Measurements from ENCODE around the gene REEP3.
"Not testable (repeated sequence)": the region's sequence is repeated elsewhere in the genome, so short reads cannot be mapped to it uniquely, and the experiment has no call there.

The REEP3 gene

DNA sequence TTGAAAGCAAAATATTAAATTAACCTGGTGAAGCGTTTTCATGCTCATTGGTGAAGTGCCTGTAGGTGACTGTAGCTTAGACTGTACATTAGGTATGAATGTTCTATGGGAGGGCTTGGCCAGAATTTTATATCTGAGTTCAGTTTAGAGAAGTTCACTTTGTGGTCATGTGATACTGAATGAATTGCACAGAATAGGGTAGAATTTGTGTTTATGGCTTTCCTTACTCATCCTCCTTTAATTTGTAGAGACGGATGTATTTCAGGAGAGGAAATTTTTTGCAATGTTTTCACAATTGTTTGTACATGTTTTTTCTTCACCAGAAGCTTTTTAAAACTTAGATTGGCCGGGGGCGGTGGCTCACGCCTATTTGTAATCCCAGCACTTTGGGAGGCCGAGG lies 32.3 kb downstream of the REEP3 start:
- DNase-seq, result no peak

DNA sequence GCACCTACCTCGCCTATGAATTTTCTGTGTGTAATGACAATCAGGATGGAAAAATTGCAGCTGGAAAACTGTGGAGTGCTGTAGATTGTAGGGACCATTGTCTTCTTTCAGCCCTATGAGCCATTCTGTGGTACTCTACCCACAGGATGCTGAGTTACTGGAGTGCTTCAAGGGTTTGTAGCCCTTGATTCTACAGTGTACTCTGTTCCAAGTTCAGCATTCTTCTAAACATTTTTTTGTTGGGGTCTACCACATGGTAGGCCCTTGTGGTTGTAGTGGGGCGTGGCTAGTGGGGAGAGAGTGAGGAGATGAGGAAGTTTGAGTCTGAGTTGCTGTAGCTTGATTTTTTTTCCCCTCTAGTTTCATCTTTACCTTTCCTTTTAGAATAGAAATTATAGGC lies 33.5 kb downstream of the REEP3 start:
- no peak for DNase-seq

DNA sequence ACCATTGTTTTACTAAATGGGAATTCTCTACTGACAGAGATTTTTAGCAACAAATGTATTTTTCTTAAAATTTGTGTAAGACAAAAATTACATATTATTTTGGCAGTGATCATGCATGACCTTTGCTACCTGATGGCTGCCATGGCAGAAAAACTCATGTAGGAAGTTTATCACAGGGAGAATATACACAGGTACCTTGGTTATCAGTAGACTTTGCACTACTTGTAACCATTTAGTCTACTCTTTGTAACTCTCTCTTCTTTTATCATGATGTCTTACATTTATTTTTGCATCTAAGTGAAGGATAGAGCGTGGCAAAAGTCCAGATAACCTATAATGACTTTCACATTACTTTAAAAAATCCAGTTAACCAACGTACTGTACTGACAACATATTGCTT lies 34.1 kb downstream of the REEP3 start:
- no peak for DNase-seq

DNA sequence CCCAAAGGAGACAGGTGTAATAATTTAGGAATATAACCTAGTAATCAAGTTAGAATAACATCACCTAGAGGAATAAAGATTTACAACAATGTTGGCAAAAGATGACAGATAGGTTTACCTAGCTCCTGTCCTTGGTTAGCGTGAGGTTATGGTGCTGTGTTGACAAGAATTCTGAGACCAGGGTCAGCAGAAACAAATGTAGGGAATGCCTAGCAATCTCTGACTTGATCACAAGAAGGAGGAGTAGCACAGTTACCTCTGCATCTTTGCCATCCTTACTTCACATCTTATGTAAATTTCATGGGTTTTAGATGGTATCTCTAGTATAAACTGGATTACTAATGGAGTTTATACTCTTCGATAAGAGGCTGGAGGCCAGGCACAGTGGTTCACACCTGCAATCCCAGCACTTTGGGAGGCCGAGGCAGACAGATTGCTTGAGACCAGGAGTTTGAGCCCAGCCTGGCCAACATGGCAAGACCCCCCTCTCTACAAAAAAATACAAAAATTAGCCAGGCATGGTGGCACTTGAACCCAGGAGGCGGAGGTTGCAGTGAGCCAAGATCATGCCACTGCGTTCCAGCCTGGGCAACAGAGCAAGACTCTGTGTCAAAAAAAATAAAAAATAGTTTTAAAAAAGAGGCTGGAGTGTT lies 37.1 kb downstream of the REEP3 start:
- no peak for DNase-seq

DNA sequence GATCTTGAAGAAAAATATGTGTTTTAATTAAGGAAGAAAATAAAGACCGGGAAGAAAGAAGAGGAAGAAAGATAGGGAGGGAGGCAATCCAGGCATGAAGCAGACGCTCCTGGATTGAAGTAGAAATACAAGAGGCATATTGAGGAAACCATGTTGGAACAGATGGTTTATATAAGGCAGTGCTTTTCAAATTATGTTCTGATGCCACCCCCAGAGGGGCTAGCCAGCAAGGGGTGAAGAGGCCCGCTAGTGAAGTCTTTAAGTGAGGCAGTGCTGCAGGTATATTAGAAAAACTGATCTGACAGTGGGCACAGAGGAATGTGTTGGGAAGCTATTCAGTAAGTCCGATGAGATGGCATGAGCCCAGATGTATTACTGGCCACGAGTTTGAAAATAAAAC lies 40.1 kb downstream of the REEP3 start:
- no peak for DNase-seq

DNA sequence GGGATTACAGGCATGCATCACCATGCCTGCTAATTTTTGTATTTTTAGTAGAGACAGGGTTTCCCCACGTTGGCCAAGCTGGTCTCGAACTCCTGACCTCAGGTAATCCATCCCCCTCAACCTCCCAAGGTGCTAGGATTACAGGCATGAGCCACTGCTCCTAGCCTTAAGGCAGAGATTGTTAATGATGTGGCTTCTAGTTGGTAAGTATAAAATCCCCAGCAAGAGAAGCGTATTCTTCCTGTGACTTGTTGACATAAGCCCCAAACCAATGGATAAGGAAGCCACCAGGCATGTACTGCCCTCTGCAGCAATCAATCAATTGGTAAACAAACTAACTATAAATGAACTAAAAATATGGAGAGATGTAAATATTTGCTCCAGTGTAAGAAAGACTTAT lies 41.2 kb downstream of the REEP3 start:
- no peak for DNase-seq

DNA sequence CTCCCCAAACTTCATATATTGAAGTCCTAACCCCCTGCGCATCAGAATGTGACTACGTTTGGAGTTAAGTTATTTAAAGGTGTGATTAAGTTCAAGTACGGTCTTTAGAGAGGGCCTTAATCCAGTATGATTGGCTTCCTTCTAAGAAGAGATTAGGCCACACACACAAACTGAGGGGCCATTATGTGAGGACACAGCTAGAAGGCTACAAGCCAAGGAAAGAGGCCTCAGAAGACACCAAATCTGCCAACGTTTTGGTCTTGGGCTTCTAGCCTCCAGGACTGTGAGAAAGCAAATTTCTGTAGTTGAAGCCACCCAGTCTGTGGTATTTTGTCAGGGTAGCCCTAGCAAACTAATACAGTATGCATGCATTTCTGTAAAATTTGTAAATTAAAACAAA lies 41.7 kb downstream of the REEP3 start:
- no peak for DNase-seq

DNA sequence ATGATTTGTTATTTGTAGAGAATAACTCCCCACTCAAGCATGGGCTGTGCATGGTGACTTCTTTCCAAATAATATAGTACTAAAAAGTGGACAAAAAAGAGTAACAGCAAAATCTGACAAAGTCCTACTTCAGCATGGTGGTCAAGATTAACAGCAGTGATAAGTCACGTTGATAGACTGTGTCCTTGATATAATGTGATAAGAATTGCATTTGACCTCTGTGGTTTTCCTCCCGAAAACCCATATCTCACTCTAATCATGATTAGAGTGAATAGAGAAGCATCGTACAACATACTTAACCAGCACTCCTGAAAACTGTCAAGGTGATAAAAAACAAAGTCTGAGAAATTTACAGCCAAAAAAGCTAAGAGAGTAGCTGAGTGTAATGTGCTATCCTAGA lies 42.4 kb downstream of the REEP3 start:
- no peak for DNase-seq

DNA sequence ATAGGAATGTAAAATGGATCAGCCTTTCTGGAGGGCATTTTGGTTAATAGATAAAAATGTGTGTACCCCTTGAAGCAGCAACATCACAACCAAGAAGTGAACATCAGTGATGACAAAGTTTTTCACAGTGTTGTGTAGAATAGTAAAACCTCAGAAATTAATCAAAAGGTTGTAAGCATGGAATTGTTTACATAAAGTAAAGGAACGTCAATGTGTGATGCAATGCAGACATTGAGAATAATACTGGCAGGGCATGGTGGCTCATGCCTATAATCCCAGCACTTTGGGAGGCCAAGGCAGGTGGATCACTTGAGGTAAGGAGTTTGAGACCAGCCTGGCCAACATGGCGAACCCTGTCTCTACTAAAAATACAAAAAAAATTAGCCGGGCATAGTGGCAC lies 43.5 kb downstream of the REEP3 start:
- DNase-seq, result not testable (repeated sequence)

DNA sequence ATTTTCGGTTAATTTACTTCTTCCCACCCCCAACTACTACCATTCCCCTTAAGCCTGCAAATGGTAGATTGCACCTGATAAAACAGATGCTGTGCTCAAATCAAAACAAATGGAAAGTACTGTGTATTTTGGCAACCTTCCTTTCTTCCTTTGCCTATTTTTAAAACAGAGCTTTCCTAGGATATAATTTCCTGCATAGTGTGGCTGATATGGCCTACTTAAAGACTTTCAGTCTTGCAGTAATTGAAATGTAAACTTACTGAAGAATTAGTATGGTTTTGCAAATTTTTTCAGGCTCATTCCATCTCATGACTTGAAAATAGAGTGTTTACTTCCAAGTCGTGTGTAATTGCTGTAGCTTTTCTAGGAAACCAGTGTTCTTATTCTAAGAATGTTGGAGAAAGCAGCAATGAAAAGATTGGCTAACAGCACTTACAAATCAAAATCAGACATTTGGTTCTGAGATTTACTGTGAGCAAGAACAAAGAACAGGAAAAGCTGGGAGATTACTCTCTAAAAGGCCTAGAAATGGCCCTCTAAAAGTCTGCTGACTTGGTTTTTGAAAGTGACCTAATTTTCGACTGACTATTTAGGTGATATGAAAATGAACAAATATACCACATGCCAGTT lies 52.0 kb downstream of the REEP3 start:
- DNase-seq, result no peak

DNA sequence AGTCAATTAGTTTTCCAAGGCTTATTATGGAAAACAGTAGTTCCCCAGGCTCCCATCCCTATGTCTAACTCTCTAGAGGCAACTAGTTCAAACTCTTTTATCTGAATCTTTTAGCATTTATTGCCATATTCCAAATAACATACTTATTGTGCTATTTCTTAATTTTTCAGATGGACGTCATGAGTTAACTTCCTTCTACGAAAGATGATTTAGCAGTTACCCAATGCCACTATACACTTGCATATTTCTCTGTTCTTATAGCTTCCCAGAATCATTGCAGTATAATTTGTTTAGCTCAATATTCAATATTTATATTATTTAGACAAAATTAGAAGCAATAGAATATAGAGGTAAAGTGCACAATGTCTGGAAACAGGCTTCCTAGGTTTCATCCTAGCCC lies 52.8 kb downstream of the REEP3 start:
- no peak for DNase-seq

DNA sequence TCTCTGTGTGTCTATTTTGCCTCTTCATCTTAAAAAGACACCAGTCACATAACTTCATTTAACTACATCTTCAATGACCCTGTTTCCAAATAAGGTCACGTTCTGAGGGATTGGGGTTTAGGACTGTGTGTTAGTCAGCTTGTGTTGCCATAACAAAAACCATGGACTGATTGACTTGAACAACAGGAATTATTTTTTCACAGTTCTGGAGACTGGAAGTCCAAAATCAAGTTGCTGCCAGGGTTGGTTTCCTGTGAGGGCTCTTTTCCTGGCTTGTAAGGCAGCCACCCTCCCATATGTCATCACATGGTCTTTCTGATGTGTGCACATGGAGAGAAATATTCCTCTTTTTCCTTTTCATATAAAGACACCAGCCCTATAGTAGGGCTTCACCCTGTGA lies 55.3 kb downstream of the REEP3 start:
- no peak for DNase-seq

DNA sequence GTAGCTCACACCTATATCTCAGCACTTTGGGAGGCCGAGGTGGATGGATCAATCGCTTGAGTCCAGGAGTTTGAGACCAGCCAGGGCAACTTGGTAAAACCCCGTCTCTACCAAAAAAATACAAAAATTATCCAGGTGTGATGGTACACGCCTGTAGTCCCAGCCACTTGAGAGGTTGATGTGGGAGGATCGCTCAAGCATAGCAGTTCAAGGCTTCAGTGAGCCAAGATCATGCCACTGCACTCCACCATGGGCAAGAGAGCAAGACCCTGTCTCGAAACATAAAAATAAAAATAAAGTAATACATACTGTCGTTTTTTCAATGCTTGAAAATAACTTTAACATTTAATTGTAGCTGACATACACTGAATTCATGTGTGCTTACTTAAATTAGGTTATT lies 57.3 kb downstream of the REEP3 start:
- DNase-seq, result no peak

DNA sequence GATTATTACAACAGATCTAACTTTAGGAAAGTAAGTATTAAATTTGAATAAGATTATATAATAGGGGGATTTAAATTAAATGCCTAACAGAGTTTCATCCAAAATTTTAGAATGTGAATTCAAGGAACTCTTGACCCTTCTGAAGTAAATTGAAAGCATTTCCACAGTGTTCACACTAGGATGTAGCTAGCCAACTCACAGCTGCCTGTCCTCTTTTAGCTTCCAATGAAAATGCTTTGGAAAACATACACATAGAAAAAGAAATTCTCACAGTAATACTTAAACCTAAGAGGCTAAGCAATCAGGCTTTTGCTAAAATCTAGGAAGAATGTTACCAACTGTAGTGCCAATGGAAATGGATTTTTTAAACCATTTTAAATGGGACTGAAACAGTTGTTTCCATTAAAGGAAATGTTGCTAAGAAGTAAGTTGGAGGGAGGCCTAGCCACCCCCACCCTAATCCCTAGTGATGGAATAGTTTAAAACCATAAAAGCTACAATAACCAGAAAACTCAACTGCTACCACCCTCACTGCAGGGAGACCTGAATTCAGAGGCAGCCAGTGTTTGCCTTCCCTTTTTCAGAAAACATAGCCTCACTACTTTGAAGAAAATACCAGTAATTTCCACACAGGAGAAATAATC lies 58.3 kb downstream of the REEP3 start:
- no peak for DNase-seq

DNA sequence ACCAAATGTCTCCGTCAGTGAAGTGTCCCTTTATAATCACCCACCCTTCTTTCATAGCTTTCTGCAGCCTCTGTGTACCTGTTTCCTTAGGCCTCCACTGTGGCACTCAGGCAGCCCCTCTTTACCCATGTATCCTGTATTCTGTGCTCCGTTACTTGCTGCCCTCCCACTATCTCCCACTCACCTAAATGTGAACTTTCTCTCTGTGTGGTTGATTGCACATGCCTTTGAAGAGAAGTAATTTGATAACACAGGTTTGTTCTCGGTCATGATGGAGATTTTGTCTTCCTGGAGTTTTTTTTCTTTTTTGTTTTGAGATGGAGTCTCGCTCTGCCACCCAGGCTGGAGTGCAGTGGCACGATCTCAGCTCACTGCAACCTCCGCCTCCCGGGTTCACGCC lies 61.5 kb downstream of the REEP3 start:
- no peak for DNase-seq

DNA sequence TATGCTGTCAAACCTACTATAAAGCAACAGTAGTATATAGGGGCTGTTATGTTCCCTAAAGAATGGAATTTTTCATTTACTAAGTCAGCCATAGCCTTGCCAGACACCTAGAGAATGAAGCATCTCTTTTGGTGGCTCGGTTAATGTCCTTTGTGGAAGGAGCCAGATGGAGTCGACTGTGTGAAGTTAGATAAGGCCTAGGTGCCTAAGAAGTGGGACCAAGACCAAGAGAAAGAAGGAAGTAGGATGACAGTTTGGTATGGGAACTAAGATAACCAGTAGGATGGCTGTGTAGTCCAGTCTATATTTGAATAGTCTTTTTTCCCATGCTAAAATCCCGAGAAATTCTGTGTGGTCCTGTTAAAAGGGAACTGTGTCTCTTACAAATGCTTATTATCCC lies 62.2 kb downstream of the REEP3 start:
- DNase-seq, result no peak

DNA sequence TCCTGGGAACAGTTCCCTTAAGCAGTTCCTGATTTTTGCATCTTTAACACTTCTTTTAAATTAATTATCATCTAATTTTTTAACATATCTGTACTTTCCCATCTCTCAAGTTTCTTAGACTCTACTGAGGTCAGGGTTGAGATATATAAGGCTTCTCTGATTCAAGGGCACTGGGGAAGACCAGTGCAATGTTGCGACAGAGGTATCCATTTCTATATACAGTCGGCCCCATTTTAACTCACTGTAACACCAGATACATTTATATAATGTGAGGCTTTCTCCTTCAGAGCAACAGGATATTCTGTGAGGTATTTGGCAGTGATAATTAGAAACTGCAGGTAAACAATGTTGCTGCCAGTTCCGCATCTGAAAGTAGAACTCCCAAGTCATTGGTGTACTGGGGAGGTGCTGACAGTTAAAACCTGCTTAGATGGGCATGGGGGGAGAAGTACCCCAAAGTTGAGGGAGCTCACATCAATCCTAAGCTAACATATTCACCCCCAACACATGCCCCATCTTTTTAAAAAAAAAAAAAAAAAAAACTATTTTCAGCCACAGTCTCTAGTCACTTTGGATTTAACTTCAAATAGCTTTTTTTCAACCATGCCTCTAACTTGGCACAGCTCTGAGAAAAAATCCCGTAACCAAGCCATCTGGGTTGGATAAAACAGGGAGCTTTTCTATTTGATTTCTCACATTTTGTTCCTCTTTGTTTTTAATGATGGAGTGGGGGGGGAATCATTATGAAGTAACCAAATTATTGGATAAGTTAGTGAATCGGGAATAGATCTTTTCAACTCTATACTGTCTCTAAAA lies 62.9 kb downstream of the REEP3 start:
- DNase-seq, result no peak

DNA sequence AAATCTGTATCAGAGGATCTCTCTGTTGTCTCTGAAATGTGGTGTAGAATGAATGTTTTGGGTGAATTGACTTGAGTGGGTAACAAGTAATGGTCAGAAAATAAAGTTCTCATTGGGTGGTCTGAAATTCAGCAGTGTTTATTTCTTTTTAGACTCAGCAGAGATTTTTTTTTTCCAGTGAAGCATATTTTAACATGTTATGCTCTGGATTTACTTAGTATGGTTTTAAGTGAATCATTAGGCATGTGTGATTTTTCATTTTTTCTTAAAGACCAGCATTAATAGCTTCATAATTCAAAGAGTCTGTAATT lies 63.5 kb downstream of the REEP3 start:
- DNase-seq, result no peak

DNA sequence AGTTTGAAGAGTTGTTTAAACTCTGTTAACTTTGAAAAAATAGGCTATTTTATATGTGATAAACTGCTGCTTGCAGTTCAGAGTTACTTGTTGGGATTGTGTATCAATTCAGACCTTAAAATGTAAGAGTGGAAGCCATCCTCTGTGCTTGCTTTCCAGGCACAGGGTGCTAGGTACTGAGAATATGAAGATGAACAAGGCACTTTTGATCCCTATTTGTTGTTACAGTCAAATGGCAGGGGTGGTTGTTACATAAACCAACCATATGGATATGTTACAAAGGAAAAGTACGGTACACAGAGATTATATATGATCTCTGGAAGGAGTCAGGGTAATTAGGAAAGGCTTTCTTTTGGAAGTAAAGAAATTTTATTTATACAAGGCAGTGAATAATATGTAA lies 63.8 kb downstream of the REEP3 start:
- no peak for DNase-seq

DNA sequence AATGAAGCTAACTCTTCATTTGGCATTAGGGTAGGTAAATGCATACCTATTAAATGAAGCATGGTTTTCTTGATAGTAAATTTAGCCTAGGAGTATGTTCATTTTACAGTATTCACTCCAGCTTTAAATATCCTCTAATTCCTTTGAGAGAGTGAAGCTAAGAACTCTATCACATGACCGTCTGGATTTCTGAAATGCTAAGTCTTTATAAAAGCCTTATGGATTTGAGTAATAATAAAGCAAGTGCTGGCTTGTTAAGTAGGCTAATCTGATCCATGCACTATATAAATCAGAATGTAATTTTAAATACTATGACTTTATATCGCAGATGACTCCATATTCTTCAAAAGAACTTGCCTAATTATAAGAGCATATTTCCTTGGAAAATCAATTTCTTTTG lies 64.8 kb downstream of the REEP3 start:
- no peak for DNase-seq

DNA sequence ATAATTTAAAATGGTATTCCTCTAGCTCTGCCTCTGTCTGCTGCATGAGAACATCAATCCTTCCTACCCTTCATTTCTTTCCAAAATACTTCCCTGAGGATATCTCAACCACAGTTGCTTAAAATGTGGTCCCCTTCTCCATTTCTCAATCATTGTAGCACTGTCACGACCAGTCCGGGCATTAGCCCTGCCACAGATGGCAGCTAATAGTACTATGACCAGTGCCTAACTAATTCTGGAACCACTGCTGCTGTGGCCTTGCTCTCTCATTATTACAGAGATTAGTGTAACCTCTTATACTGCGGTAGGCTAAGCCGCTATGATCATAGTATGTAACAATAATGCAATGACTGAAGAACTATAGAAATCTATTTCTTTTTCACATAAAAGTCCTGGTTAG lies 66.0 kb downstream of the REEP3 start:
- DNase-seq, result no peak

DNA sequence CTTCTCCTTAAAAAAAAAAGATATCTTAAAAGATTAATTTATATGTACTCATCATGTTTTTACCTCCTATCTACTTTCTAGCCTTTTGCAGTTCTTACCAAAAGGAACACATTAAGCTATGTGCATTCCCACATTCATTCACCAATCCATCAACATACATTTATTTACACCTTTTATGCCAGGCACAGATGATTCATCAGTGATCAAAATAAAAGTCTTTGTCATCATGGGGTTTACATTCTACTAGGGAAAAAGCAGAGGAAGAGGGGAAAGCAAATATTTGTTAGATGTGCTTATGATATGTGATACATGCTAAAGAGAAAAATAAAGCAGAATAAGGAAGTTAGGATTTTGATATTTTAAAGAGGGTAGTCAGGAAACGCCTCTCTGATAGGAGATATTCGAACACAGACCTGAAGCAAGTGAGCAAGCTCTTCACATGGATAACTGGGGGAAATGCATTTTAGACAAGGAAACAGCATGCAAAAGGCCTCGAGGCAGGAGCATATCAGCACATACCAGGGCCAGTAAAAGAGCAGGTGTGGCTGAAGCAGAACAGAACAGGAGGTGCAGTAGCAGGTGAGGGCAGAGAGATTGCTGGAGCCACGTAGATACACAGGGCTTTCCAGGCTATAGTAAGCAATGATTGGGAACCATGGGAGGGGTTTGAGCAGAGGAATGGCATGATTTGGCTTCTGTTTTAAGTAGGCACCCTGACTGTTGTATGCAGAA lies 67.4 kb downstream of the REEP3 start:
- DNase-seq, result no peak

DNA sequence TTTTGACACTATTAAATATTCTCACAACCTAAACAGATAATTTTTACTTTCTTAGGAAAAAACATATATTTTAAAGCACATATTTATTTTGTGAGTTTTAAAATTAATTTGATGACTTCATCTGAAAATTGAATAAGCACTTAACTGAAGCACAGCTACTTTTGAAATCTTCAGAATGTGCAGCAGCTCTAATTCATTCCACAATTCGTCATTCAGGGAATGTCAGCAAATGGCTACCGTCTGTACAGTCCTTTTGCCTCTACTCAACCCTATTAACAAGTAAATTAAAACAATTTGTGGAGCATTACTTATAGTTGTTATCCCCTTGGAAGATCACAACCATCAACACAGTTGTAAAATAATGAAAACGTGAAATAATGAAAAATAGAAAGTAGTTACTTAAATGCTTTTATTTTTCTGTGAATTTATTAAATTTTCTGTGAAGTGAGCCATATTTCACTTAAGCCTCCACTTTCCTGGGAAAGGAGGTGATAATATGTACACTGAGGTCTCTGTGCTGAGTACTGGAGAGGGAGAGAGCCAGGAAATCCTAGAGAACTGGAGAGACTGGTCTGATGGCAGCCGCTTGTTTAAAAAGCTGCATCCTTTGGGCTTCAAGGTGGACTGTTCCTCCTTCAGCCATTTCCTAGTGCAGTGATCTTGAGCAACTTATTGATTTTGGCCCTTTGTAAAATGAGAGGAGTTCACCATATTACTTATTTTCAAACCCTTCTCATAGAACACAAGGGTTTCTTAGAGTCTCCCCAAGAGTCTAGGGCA lies 70.6 kb downstream of the REEP3 start:
- DNase-seq, result no peak

All from SIG-M5 (cell line).